Psoas muscle (tissue), 8 donors: Measurements from ENCODE around the gene MSANTD7. TPM values are rescaled to one million over a fixed set of nuclear protein-coding genes. Genes with fewer than 3 reads are reported as not detected.

Experiments
- ATAC-seq, 4 donors: fragments of 200-7000 bp; cut with Tn5 transposase; one replicate each; pipeline ENCODE4 v1.9.1; 2020; ENCODE audit warnings: moderate library complexity in 3 of 4, mild to moderate bottlenecking in 2 of 4
- DNase-seq, 2 donors: peaks; one replicate each; pipeline ENCODE4 v3.0.0-alpha.2; 2020
- H3K27ac ChIP-seq: fragments of 200-600 bp; one replicate; pipeline ENCODE4 v1.8.0; 2022
- H3K27me3 ChIP-seq, 3 donors: fragments of 200-600 bp in 1 of 3; one replicate each; pipeline versions ENCODE4 v1.6.1 to v1.8.0; 2013 to 2022; ENCODE audit warnings: low read length in 2 of 3, mild to moderate bottlenecking in 2 of 3, moderate library complexity in 1 of 3; ENCODE audit not compliant: insufficient read depth in 3 of 3
- H3K36me3 ChIP-seq, 2 donors: fragments of 200-600 bp in 1 of 2; one replicate each; pipeline versions ENCODE4 v1.6.1 to v1.8.0; 2013 to 2022; ENCODE audit warnings: low read depth in 1 of 2, mild to moderate bottlenecking in 1 of 2, moderate library complexity in 1 of 2; ENCODE audit not compliant: insufficient read depth in 1 of 2
- H3K4me1 ChIP-seq: fragments of 200-600 bp; one replicate; pipeline ENCODE4 v1.8.0; 2022
- H3K4me3 ChIP-seq: fragments of 200-600 bp; one replicate; pipeline ENCODE4 v1.8.0; 2022; ENCODE audit warnings: mild to moderate bottlenecking
- H3K9me3 ChIP-seq: fragments of 200-600 bp; one replicate; pipeline ENCODE4 v1.8.0; 2022
- CTCF ChIP-seq: fragments of 200-600 bp; IDR thresholded peaks from one replicate; pipeline ENCODE4 v1.8.0; 2022; ENCODE audit warnings: antibody characterized with exemption
- WGBS, 3 donors: extraction: QIAGEN DNeasy Blood & Tissue Kit; methylation state at CpG; one replicate each; pipeline versions ENCODE4 v1.1.6 to v1.1.7; 2013; 5-methylcytosine and 5-hydroxymethylcytosine counted together
- intact Hi-C, 2 donors: fragments of 100-400 bp; cut with DNase I; formaldehyde crosslinking; loops; one replicate each; pipeline versions ENCODE4 v1.11.0 to v1.14.2; 2022
- polyA plus RNA-seq, 3 donors: library from polyadenylated mRNA; stranded (reverse); fragments of 200-250 nt; gene quantifications; one replicate each; pipeline ENCODE4 v1.2.3, GENCODE V29; 2013
- total RNA-seq, 4 donors: library from RNA; stranded (reverse); fragmentation: NEBNext Ultra II Directional in 2 of 4; extraction: Animal tissue kit (Norgen Biotek cat#: 25700) in 2 of 4; gene quantifications; one replicate each; pipeline versions ENCODE4 v1.2.1 to v1.2.4, GENCODE V29; 2021 to 2023
- donor health status: healthy with polysubstance abuse.
- donor health status: DM: no; HTN: no; CAD: no; lungs with moderate emphysema.
- donor health status: Bipolar disorder and iron deficiency.
- donor health status: healthy.
- donor health status: DM: yes; HTN: yes; CAD: no.
- donor health status: DM: no; HTN: no; CAD: no.
- donor health status: DM: no; HTN: no; CAD: no.
- donor health status: DM: yes; HTN: yes; CAD: no.

MSANTD7 gene
- total and polyA plus RNA-seq, 7 donors: 3.4 to 9.7 (median 5.8) TPM

GRCh38 chr10:14879124-14879927 lies 41.2 kb downstream of the MSANTD7 start:
- no peak for ATAC-seq
- intact Hi-C loops: loop anchor here in 1 of 2 donors (5.0 kb wide), 1 partner anchor 73 kb away; the partner anchor contains the start of gene DCLRE1C
- 0% methylated on average over 46 to 60 of the region's 60 CpGs for WGBS, 3 donors
- Histone ChIP-seq H3K27me3 (no peaks in the 10 kb centered on the region), H3K9me3 (no peaks in the 10 kb centered on the region), H3K27ac (peak overlapping the region; percentile 99), H3K4me1 (peaks cover 38% of the 10 kb centered on the region), H3K4me3 (peak overlapping the region; percentile 88), H3K36me3 (no peaks in the 10 kb centered on the region)
- no peak for TF ChIP-seq CTCF
- no peak for DNase-seq

GRCh38 chr10:14879928-14880193 lies 41.8 kb downstream of the MSANTD7 start:
- Histone ChIP-seq H3K4me3 (peak overlapping the region; percentile 88), H3K27ac (peak overlapping the region; percentile 99), H3K9me3 (no peaks in the 10 kb centered on the region), H3K36me3 (no peaks in the 10 kb centered on the region), H3K4me1 (peaks cover 38% of the 10 kb centered on the region), H3K27me3 (no peaks in the 10 kb centered on the region)
- WGBS, 3 donors: 3 to 7% (median 3%) methylated on average over 5 of the region's 5 CpGs
- DNase-seq (no peak), ATAC-seq (no peak)
- intact Hi-C loops: loop anchor here (5.0 kb wide), 1 partner anchor 72 kb away; the partner anchor contains the start of gene DCLRE1C (in 2 of the 2)
- no peak for TF ChIP-seq CTCF

GRCh38 chr10:14880229-14880628 lies 42.1 kb downstream of the MSANTD7 start:
- H3K27ac ChIP-seq: no peak overlapping the region
- H3K9me3 ChIP-seq: no peaks in the 10 kb centered on the region
- intact Hi-C loops: loop anchor here in 1 of 2 donors (5.0 kb wide), 1 partner anchor 72 kb away; the partner anchor contains the start of gene DCLRE1C
- TF ChIP-seq CTCF: no peak
- no peaks in the 10 kb centered on the region for H3K27me3 ChIP-seq
- WGBS, 3 donors: 45 to 54% (median 52%) methylated on average over 7 of the region's 7 CpGs
- H3K4me1 ChIP-seq: peaks cover 38% of the 10 kb centered on the region
- H3K4me3 ChIP-seq: peak overlapping the region; percentile 88
- ATAC-seq (no peak), DNase-seq (no peak)
- H3K36me3 ChIP-seq: no peaks in the 10 kb centered on the region

- Histone ChIP-seq H3K36me3 (no peaks in the 10 kb centered on the region), H3K27me3 (no peaks in the 10 kb centered on the region), H3K4me1 (peaks cover 18% of the 10 kb centered on the region), H3K27ac (no peak overlapping the region), H3K9me3 (no peaks in the 10 kb centered on the region), H3K4me3 (no peak overlapping the region)
- ATAC-seq (no peak), DNase-seq (no peak)
- intact Hi-C loops: loop anchor here in 1 of 2 donors (5.0 kb wide), 1 partner anchor 68 kb away; the partner anchor contains the start of gene DCLRE1C
- 94 to 96% (median 95%) methylated on average over 3 of the region's 3 CpGs for WGBS, 3 donors
- no peak for TF ChIP-seq CTCF
These were observed 46.0 kb downstream of the MSANTD7 start for GRCh38 chr10:14884082-14884481.

Other genes with a start within 250 kb of the MSANTD7 start
- 1 to 10 TPM; 1.7 to 3.1 (median 2.6) TPM for gene FAM107B, start 63.4 kb upstream of the MSANTD7 start, total RNA-seq
- 1 to 10 TPM; 1.0 to 1.8 (median 1.5) TPM for gene FAM107B, start 63.4 kb upstream of the MSANTD7 start, polyA plus RNA-seq
- gene CDNF, start 269 bp upstream of the MSANTD7 start, total RNA-seq: 10 to 100 TPM; 15.4 to 23.5 (median 18.9) TPM
- 10 to 100 TPM in 2 of 3 donors, 1 to 10 TPM in 1; 4.9 to 19.3 (median 11.7) TPM for gene CDNF, start 269 bp upstream of the MSANTD7 start, polyA plus RNA-seq
- 10 to 100 TPM in 3 of 4 donors, 1 to 10 TPM in 1; 5.5 to 20.8 (median 14.0) TPM for gene HSPA14, start within 50 bp of the MSANTD7 start, total RNA-seq
- 10 to 100 TPM; 11.9 to 29.8 (median 15.4) TPM for gene HSPA14, start within 50 bp of the MSANTD7 start, polyA plus RNA-seq
- 1 to 10 TPM; 4.4 to 7.9 (median 6.2) TPM for gene SUV39H2, start 40.6 kb downstream of the MSANTD7 start, total RNA-seq
- gene SUV39H2, start 40.6 kb downstream of the MSANTD7 start, polyA plus RNA-seq: 1 to 10 TPM; 2.3 to 6.3 (median 5.8) TPM
- 1 to 10 TPM; 2.4 to 3.0 (median 2.6) TPM for gene DCLRE1C, start 115.8 kb downstream of the MSANTD7 start, total RNA-seq
- gene DCLRE1C, start 115.8 kb downstream of the MSANTD7 start, polyA plus RNA-seq: 1 to 10 TPM; 2.1 to 4.6 (median 3.7) TPM
- gene MEIG1, start 121.1 kb downstream of the MSANTD7 start, total RNA-seq: not detected
- gene MEIG1, start 121.1 kb downstream of the MSANTD7 start, polyA plus RNA-seq: under 1 TPM in 2 of 3 donors, not detected in 1; 0.25 to 0.40 TPM
- gene OLAH, start 205.6 kb downstream of the MSANTD7 start, total RNA-seq: under 1 TPM in 2 of 4 donors, not detected in 2; 0.25 to 0.39 TPM
- gene OLAH, start 205.6 kb downstream of the MSANTD7 start, polyA plus RNA-seq: under 1 TPM in 2 of 3 donors, not detected in 1; 0.29 to 0.99 TPM